ENCODE data around the gene OR7G2. TPM values are rescaled to one million over a fixed set of nuclear protein-coding genes. Genes with fewer than 3 reads are reported as not detected.

Gene OR7G2
- total and polyA plus RNA-seq, 9 of the 15 experiments (the other 6 are each of a cell fraction or from before 2014, with no cell fraction given) = 0.20 TPM; not detected in 8

GRCh38 chr19:9128171-9128570, 20.9 kb upstream of the OR7G2 start:
- H3K4me1 ChIP-seq (replicated peaks in 1 of 2; ENCODE audit: control insufficient read depth in 2 of 2, insufficient read depth in 2 of 2, low read length in 2 of 2) = no peaks in the 10 kb centered on the region; a peak in 1 of 5 replicates
- H3K4me3 ChIP-seq = no peak overlapping the region
- DNase-seq (ENCODE audit: extremely low read depth in 1 of 4, low spot score in 3 of 4) (no peak), FAIRE-seq (no peak), ATAC-seq (no peak)
- H3K9me3 ChIP-seq (replicated peaks; ENCODE audit: control insufficient read depth, insufficient read depth, low read depth, low read length) = no peaks in the 10 kb centered on the region
- in situ Hi-C loops (cut with MboI) = no loop called here
- no peak overlapping the region for H3K27ac ChIP-seq (ENCODE audit: extremely low read depth, low read depth, low read length)
- H3K4me2 ChIP-seq (ENCODE audit: insufficient read depth, low read length) = no peak overlapping the region
- intact Hi-C loops (cut with micrococcal nuclease) = no loop called here
- H3K79me2 ChIP-seq (ENCODE audit: control insufficient read depth, insufficient read depth, low read length) = no peaks in the 10 kb centered on the region
- WGBS (ENCODE audit: insufficient coverage, low coverage, missing lambda C conversion rate) = 10% methylated on average over 3 of the region's 3 CpGs
- H3K9ac ChIP-seq (ENCODE audit: insufficient read depth in 1 of 2, low read depth in 2 of 2, low read length in 2 of 2) = no peak overlapping the region
- POLR2A ChIA-PET = no interaction called here
- H3K36me3 ChIP-seq (ENCODE audit: control insufficient read depth, insufficient read depth, low read length) = no peaks in the 10 kb centered on the region
- peaks cover 0 to 6% of the 10 kb centered on the region in 2 experiments; a peak in 2 of 5 replicates for H3K27me3 ChIP-seq (ENCODE audit: control insufficient read depth in 2 of 2, insufficient read depth in 2 of 2, low read length in 2 of 2)
- no peak overlapping the region for H2AFZ ChIP-seq (ENCODE audit: low read depth, low read length)
- BruUV-seq (replicated peaks) = no TSS peak
- no peaks in the 10 kb centered on the region for H3K9me1 ChIP-seq (ENCODE audit: control insufficient read depth, insufficient read depth, low read length)
- CTCF ChIA-PET (ENCODE audit: low intra/inter-chr PET ratio) = no interaction called here
- no peaks in the 10 kb centered on the region for H4K20me1 ChIP-seq (replicated peaks; ENCODE audit: control insufficient read depth, insufficient read depth, low read length)
- no peak for TF ChIP-seq ATF7 (IDR thresholded peaks at IDR 0.05)
- TF ChIP-seq ZNF384 (IDR thresholded peaks at IDR 0.05; ENCODE audit: low read depth, low read length) = no peak
- TF ChIP-seq BRD4 (IDR thresholded peaks at IDR 0.05) = no peak
- TF ChIP-seq RNF219 (CRISPR knock-in tag; IDR thresholded peaks at IDR 0.05) = no peak
- TF ChIP-seq PHF8 (IDR thresholded peaks at IDR 0.05; ENCODE audit: borderline replicate concordance, low read length) = no peak
- TF ChIP-seq RB1 (IDR thresholded peaks at IDR 0.05; ENCODE audit: low read depth) = no peak
- no peak for TF ChIP-seq PRDM10 (IDR thresholded peaks at IDR 0.05; ENCODE audit: partially characterized antibody)
- TF ChIP-seq CBFB (CRISPR knock-in tag; IDR thresholded peaks at IDR 0.05) = no peak
- no peak for TF ChIP-seq ZMIZ1 (IDR thresholded peaks at IDR 0.05; ENCODE audit: low read depth in 2 of 2, low read length in 2 of 2)
- no peak for TF ChIP-seq CBFA2T3 (IDR thresholded peaks at IDR 0.05)
- no peak for TF ChIP-seq ZFX (CRISPR knock-in tag; IDR thresholded peaks at IDR 0.05)
- no peak for TF ChIP-seq ZEB2 (IDR thresholded peaks at IDR 0.05)
- TF ChIP-seq CREB1 (IDR thresholded peaks at IDR 0.05) = no peak
- no peak for TF ChIP-seq CREB1 (CRISPR knock-in tag; IDR thresholded peaks at IDR 0.05)
- no peak for TF ChIP-seq CXXC5 (CRISPR knock-in tag; IDR thresholded peaks at IDR 0.05)
- no peak for TF ChIP-seq MCM7 (IDR thresholded peaks at IDR 0.05)
- TF ChIP-seq SRSF9 (IDR thresholded peaks at IDR 0.05; ENCODE audit: borderline replicate concordance, low read depth, low read length) = no peak

All from K562 (cell line).